ENCODE results near the gene VPS37C. TPM values are rescaled to one million over a fixed set of nuclear protein-coding genes. Genes with fewer than 3 reads are reported as not detected.
"Not testable (repeated sequence)": the region's sequence is repeated elsewhere in the genome, so short reads cannot be mapped to it uniquely, and the experiment has no call there.

Gene VPS37C
- total RNA-seq, 1 donor from 2014 or later: 27.8 TPM

DNA sequence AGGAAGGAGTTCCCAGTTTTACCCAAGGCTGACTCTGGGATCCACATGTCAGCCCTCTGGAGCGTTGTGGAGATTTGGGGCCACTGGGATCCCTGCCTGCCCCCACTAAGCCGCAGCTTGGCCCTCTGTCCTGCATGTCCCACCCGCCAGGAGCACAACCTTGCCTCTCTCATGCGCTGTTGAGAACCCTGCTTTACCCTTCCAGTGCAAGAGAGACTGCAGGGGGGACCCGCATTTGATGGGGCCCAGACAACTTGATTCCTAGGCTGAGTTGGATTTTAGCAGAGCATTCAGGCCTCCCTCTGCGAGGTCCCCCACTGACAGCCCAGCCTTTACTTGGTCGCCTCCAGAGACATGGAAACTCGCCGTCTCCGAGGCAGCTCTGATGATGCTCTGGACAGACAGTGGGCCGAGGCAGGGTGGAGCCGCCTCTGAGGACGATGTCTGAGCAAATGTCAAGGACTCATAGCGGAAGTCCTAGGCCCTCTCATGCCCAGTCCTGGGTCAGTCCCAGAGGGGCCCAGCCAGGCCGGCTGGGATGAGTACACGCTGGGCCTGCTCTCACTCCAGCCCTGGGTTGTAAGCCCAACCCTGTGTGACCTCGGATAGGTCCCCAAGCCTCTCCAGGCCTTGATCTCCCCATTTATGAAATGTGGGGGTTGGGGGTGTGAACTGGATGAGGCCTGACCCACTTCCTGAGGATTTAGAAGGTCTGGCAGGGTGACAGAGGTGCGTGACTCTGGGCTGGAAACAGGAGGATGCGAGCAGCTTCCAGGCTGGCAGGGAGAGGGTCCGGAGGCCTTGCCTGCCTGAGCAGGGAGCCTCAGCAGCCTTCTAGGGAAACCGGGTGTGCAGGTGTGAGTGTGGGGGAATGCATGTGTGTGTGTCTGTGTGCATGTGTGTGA lies 58.3 kb downstream of the VPS37C start:
- Mint-ChIP-seq H3K4me3 (no peak overlapping the region), H3K27ac (no peak overlapping the region), H3K36me3 (no peaks in the 10 kb centered on the region), H3K27me3 (no peaks in the 10 kb centered on the region), H3K4me1 (ENCODE audit: unreplicated experiment) (no peaks in the 10 kb centered on the region), H3K9me3 (no peaks in the 10 kb centered on the region)
- DNase-seq (ENCODE audit: extremely low spot score, unreplicated experiment): no peak
- TF ChIP-seq, protein P1, sequence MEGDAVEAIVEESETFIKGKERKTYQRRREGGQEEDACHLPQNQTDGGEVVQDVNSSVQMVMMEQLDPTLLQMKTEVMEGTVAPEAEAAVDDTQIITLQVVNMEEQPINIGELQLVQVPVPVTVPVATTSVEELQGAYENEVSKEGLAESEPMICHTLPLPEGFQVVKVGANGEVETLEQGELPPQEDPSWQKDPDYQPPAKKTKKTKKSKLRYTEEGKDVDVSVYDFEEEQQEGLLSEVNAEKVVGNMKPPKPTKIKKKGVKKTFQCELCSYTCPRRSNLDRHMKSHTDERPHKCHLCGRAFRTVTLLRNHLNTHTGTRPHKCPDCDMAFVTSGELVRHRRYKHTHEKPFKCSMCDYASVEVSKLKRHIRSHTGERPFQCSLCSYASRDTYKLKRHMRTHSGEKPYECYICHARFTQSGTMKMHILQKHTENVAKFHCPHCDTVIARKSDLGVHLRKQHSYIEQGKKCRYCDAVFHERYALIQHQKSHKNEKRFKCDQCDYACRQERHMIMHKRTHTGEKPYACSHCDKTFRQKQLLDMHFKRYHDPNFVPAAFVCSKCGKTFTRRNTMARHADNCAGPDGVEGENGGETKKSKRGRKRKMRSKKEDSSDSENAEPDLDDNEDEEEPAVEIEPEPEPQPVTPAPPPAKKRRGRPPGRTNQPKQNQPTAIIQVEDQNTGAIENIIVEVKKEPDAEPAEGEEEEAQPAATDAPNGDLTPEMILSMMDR (conservative IDR thresholded peaks at IDR 0.05): no peak

DNA sequence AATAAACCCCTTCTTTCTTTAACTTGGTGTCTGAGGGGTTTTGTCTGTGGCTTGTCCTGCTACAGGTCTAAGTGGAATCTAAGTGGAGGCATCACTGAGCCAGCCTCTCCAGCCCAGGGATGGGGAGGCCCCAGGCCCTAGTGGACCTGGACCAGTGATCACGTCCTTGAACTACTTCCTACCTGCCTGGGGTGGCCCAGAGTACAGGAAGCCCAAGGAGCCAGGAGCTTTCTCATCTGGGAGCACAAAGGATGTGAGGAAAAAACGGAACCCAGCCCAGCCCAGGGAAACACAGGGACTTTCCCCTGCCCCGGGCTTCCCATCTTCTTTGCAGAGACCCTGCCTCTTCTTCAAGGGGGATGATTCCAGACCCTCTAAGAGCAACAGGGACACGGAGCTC lies 62.4 kb downstream of the VPS37C start:
- TF ChIP-seq, protein P1 (conservative IDR thresholded peaks at IDR 0.05): no peak
- Mint-ChIP-seq H3K27ac (no peak overlapping the region), H3K4me1 (ENCODE audit: unreplicated experiment) (no peaks in the 10 kb centered on the region), H3K36me3 (no peaks in the 10 kb centered on the region), H3K9me3 (no peaks in the 10 kb centered on the region), H3K27me3 (no peaks in the 10 kb centered on the region), H3K4me3 (no peak overlapping the region)
- DNase-seq (ENCODE audit: extremely low spot score, unreplicated experiment): no peak

DNA sequence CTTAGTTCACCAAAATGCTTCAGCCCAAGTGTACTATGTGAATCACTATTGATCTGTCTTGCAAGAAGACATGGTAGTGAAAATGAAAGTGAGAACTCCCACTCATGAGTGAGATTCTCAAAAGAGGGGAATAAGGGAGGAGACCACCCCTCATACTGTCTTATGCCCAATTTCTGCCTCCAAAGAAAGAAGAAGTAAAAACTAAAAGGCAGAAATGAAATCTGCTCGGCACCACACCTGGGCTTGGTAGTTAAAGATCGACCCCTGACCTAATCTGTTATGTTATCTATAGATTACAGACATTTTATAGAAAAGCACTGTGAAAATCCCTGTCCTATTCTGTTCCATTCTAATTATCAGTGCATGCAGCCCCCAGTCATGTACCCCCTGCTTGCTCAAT lies 63.0 kb downstream of the VPS37C start:
- H3K4me1 Mint-ChIP-seq (ENCODE audit: unreplicated experiment); H3K36me3 Mint-ChIP-seq; H3K27me3 Mint-ChIP-seq; H3K9me3 Mint-ChIP-seq; H3K4me3 Mint-ChIP-seq; DNase-seq (ENCODE audit: extremely low spot score, unreplicated experiment); H3K27ac Mint-ChIP-seq: not testable (repeated sequence)

DNA sequence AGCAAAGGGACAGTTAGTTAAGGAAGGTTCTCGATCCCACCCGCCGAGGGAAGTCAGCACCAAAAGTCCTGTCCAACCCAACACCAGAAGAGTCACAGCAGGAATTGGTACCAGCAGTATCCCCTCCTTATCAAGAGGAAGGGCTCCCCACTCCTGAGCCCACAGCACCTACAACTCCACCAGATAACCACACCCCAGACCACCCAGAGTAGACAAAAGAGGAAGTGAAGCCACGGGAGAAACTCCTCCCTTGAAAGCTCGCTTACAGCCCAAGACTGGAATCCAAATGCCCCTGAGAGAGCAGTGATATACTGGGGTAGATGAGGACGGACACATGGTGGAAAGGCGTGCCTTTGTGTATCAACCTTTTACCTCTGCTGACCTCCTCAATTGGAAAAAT lies 66.2 kb downstream of the VPS37C start:
- Mint-ChIP-seq H3K36me3 (no peaks in the 10 kb centered on the region), H3K9me3 (no peaks in the 10 kb centered on the region), H3K4me1 (ENCODE audit: unreplicated experiment) (no peaks in the 10 kb centered on the region), H3K27me3 (no peaks in the 10 kb centered on the region), H3K4me3 (no peak overlapping the region), H3K27ac (no peak overlapping the region)
- TF ChIP-seq, protein P1 (conservative IDR thresholded peaks at IDR 0.05): no peak
- no peak for DNase-seq (ENCODE audit: extremely low spot score, unreplicated experiment)

DNA sequence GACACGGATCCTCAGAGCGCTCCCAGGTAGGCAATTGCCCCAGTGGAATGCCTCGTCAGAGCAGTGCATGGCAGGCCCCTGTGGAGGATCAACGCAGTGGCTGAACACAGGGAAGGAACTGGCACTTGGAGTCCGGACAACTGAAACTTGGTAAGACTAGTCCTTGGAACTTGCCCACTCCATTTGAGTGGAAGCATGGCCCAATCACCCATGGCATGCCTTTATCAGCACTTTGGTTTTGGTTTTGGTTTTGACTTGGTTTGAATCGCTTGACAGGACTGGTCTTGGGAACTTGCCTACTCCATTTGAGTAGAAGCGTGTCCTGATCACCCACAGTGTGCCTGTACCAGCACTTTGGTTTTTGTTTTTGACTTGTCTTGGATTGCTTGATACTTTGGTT lies 67.1 kb downstream of the VPS37C start:
- not testable (repeated sequence) for H3K9me3 Mint-ChIP-seq; H3K4me1 Mint-ChIP-seq (ENCODE audit: unreplicated experiment); H3K36me3 Mint-ChIP-seq; H3K27ac Mint-ChIP-seq; H3K27me3 Mint-ChIP-seq; H3K4me3 Mint-ChIP-seq; DNase-seq (ENCODE audit: extremely low spot score, unreplicated experiment)

DNA sequence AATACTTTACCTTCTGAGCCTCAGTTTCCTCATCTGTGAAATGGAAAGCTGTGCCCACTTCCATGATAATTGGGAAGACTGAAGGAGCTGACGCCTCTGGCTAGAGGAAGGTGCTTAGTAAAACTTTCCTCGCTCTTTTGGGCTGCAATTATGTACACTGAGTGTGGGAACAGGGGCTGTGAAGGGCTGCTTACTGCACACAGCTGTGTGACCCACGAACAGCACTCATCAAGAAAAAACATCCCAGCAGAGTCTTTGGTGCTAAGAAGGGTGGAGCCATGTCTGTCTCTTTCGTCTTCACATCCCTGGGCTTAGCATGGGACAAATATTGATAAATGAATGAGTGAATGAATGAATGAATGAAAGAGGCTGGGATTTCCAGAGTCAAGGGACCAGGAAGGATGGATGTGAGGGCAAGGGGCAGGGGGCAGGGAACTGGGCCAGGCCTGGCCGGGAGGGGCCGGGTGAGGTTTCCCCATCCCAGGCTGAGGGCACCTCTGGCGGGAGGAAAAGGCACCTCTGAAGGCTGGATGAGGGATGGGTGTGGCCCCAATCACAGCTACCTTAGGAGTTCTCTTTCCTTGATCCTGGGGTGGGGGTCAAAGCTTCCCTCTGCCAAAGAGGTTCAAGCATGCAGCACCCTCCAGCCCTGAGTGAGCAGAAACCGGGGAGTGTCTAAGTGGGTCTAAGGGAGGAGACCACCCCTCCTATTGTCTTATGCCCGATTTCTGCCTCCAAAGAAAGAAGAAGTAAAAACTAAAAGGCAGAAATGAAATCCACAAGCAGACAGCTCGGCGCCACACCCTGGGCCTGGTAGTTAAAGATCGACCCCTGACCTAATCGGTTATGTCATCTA lies 68.1 kb downstream of the VPS37C start:
- Mint-ChIP-seq H3K27me3 (no peaks in the 10 kb centered on the region), H3K9me3 (no peaks in the 10 kb centered on the region), H3K36me3 (no peaks in the 10 kb centered on the region), H3K4me1 (ENCODE audit: unreplicated experiment) (no peaks in the 10 kb centered on the region), H3K27ac (no peak overlapping the region), H3K4me3 (no peak overlapping the region)
- TF ChIP-seq, protein P1 (conservative IDR thresholded peaks at IDR 0.05): no peak
- no peak for DNase-seq (ENCODE audit: extremely low spot score, unreplicated experiment)

Data from type B pancreatic cell (in vitro differentiated cells).